Uterus (tissue), 4 donors: ENCODE measurements around the gene TNFRSF25. TPM values are rescaled to one million over a fixed set of nuclear protein-coding genes. Genes with fewer than 3 reads are reported as not detected.

Experiments used
- DNase-seq, 2 donors: peaks; one replicate each; pipeline ENCODE4 v3.0.0-alpha.2; 2019 to 2020
- H3K27ac ChIP-seq, 2 donors: fragments of 200-600 bp; sonication (generic); 1 replicate in 1 of 2; 2 replicates in 1 of 2; pipeline ENCODE4 v1.5.1; 2016 to 2018
- H3K27me3 ChIP-seq, 2 donors: fragments of 200-600 bp; sonication (generic); one replicate each; pipeline ENCODE4 v1.5.1; 2018 to 2019; ENCODE audit warnings: control low read depth in 1 of 2
- H3K36me3 ChIP-seq, 2 donors: fragments of 200-600 bp; sonication (generic); one replicate each; pipeline ENCODE4 v1.5.1; 2019; ENCODE audit warnings: control low read depth in 1 of 2
- H3K4me1 ChIP-seq, 2 donors: fragments of 200-600 bp; sonication (generic); one replicate each; pipeline ENCODE4 v1.5.1; 2018 to 2019; ENCODE audit warnings: control low read depth in 1 of 2
- H3K4me3 ChIP-seq, 2 donors: fragments of 200-600 bp; sonication (generic); 1 replicate in 1 of 2; 2 replicates in 1 of 2; pipeline ENCODE4 v1.5.1; 2018 to 2019; ENCODE audit warnings: mild to moderate bottlenecking in 1 of 2
- H3K9me3 ChIP-seq, 2 donors: fragments of 200-600 bp; sonication (generic); one replicate each; pipeline ENCODE4 v1.5.1; 2019; ENCODE audit warnings: control low read depth in 1 of 2
- CTCF ChIP-seq, 4 experiments: fragments of 200-600 bp in 2 of 4; fragments of 450-650 bp in 2 of 4; sonication (generic) in 2 of 4; IDR thresholded peaks; one replicate each; pipeline ENCODE4 v1.5.1; 2016 to 2019; ENCODE audit warnings: antibody characterized with exemption in 4 of 4, mild to moderate bottlenecking in 2 of 4, moderate library complexity in 1 of 4
- POLR2A ChIP-seq, 2 donors: fragments of 450-650 bp; IDR thresholded peaks; one replicate each; pipeline ENCODE4 v1.6.1; 2016; ENCODE audit warnings: antibody characterized with exemption in 2 of 2, mild to moderate bottlenecking in 1 of 2, moderate library complexity in 1 of 2
- intact Hi-C: fragments of 100-400 bp; cut with DNase I; formaldehyde crosslinking; loops from one replicate; pipeline ENCODE4 v1.15.1; 2023; ENCODE audit warnings: low total_unique reads
- total RNA-seq, 4 donors: library from RNA; depleted of rRNA in 3 of 4; stranded (reverse); fragments of >200 nt in 3 of 4; gene quantifications; one replicate each; pipeline versions ENCODE4 v1.1.0 to v1.2.4, GENCODE V29; 2014 to 2023
- donor health status: DM: yes; HTN: yes; CAD: no.

Gene TNFRSF25
- total RNA-seq, 4 donors from 2014 or later: 1.0 to 11.1 (median 4.8) TPM

GRCh38 chr1:6445062-6445763, 20.8 kb downstream of the TNFRSF25 start:
- Histone ChIP-seq H3K9me3 (no peaks in the 10 kb centered on the region), H3K36me3 (no peaks in the 10 kb centered on the region), H3K27me3 (peaks cover 0 to 13% of the 10 kb centered on the region in 2 donors), H3K27ac (no peak overlapping the region), H3K4me3 (no peak overlapping the region), H3K4me1 (peaks cover 0 to 13% of the 10 kb centered on the region in 2 donors)
- DNase-seq: no peak
- intact Hi-C loops: no loop called here
- TF ChIP-seq CTCF (IDR thresholded peaks at IDR 0.05) (no peak), POLR2A (IDR thresholded peaks at IDR 0.05) (no peak)

- TF ChIP-seq CTCF (IDR thresholded peaks at IDR 0.05) (no peak), POLR2A (IDR thresholded peaks at IDR 0.05) (no peak)
- no peaks in the 10 kb centered on the region for H3K9me3 ChIP-seq
- H3K36me3 ChIP-seq: no peaks in the 10 kb centered on the region
- H3K27me3 ChIP-seq: peaks cover 0 to 20% of the 10 kb centered on the region in 2 donors
- no peak overlapping the region for H3K4me3 ChIP-seq
- H3K27ac ChIP-seq: no peak overlapping the region
- no peak for DNase-seq
- intact Hi-C loops: no loop called here
- H3K4me1 ChIP-seq: peaks cover 0 to 13% of the 10 kb centered on the region in 2 donors
These were observed 21.6 kb downstream of the TNFRSF25 start for GRCh38 chr1:6444377-6444776.

- Histone ChIP-seq H3K27me3 (peaks cover 0 to 20% of the 10 kb centered on the region in 2 donors), H3K36me3 (no peaks in the 10 kb centered on the region), H3K4me3 (no peak overlapping the region), H3K9me3 (no peaks in the 10 kb centered on the region), H3K4me1 (peaks cover 0 to 9% of the 10 kb centered on the region in 2 donors), H3K27ac (no peak overlapping the region)
- intact Hi-C loops: no loop called here
- no peak for DNase-seq
- TF ChIP-seq CTCF (IDR thresholded peaks at IDR 0.05) (no peak), POLR2A (IDR thresholded peaks at IDR 0.05) (no peak)
These were observed 22.4 kb downstream of the TNFRSF25 start for GRCh38 chr1:6443339-6444115.

- TF ChIP-seq POLR2A (IDR thresholded peaks at IDR 0.05) (no peak), CTCF (IDR thresholded peaks at IDR 0.05) (no peak)
- H3K9me3 ChIP-seq: no peaks in the 10 kb centered on the region
- H3K27ac ChIP-seq: no peak overlapping the region
- peaks cover 0 to 16% of the 10 kb centered on the region in 2 donors for H3K27me3 ChIP-seq
- intact Hi-C loops: no loop called here
- no peak overlapping the region for H3K4me3 ChIP-seq
- DNase-seq: no peak
- H3K4me1 ChIP-seq: no peaks in the 10 kb centered on the region
- H3K36me3 ChIP-seq: no peaks in the 10 kb centered on the region
These were observed 24.4 kb downstream of the TNFRSF25 start for GRCh38 chr1:6441586-6441985.
